Pancreas (tissue), 10 donors: ENCODE results near the gene ZNF556. TPM values are rescaled to one million over a fixed set of nuclear protein-coding genes. Genes with fewer than 3 reads are reported as not detected.
"Not testable (repeated sequence)": the region's sequence is repeated elsewhere in the genome, so short reads cannot be mapped to it uniquely, and the experiment has no call there.

Experiments used
- ATAC-seq, 4 donors: fragments of 200-7000 bp; cut with Tn5 transposase; one replicate each; pipeline versions ENCODE4 v1.8.0 to v1.9.1; 2020; ENCODE audit warnings: mild to moderate bottlenecking in 4 of 4, moderate library complexity in 4 of 4
- DNase-seq, 6 donors: peaks; one replicate each; pipeline ENCODE4 v3.0.0-alpha.2; 2020
- FAIRE-seq: peaks from 2 replicates; lab custom pipeline; 2012; peaks lifted over from hg19 to GRCh38; lab: Jason Lieb, UNC
- H3K27ac ChIP-seq, 4 donors: fragments of 200-600 bp; sonication (generic); 1 replicate in 3 of 4; 2 replicates in 1 of 4; pipeline versions ENCODE4 v1.5.0 to v1.8.0; 2020
- H3K27me3 ChIP-seq, 4 donors: fragments of 200-600 bp; one replicate each; pipeline ENCODE4 v1.8.0; 2021
- H3K36me3 ChIP-seq, 3 donors: fragments of 200-600 bp; sonication (generic) in 1 of 3; one replicate each; pipeline versions ENCODE4 v1.5.0 to v1.8.0; 2020 to 2021
- H3K4me1 ChIP-seq, 3 donors: fragments of 200-600 bp; one replicate each; pipeline ENCODE4 v1.8.0; 2021
- H3K4me3 ChIP-seq, 4 donors: fragments of 200-600 bp; sonication (generic) in 2 of 4; one replicate each; pipeline versions ENCODE4 v1.5.0 to v1.8.0; 2020 to 2021
- H3K9me3 ChIP-seq, 4 donors: fragments of 200-600 bp; one replicate each; pipeline ENCODE4 v1.8.0; 2021
- WGBS, 2 donors: extraction: QIAGEN DNeasy Blood & Tissue Kit; methylation state at CpG; one replicate each; pipeline ENCODE4 v1.1.7; 2013; 5-methylcytosine and 5-hydroxymethylcytosine counted together
- intact Hi-C, 3 donors: fragments of 100-400 bp; cut with DNase I; formaldehyde crosslinking; loops; one replicate each; pipeline versions ENCODE4 v1.11.1 to v1.14.2; 2022
- polyA plus RNA-seq, 2 donors: library from polyadenylated mRNA; stranded (reverse); fragments of 200-250 nt; gene quantifications; one replicate each; pipeline ENCODE4 v1.2.3, GENCODE V29; 2013
- total RNA-seq, 6 donors: library from RNA; stranded (reverse); fragmentation: NEBNext Ultra II Directional in 4 of 6; extraction: Animal tissue kit (Norgen Biotek cat#: 25700) in 4 of 6; gene quantifications; one replicate each; pipeline versions ENCODE4 v1.2.1 to v1.2.4, GENCODE V29; 2021 to 2023
- TF ChIP-seq, protein P1 (sequence below), 4 donors: fragments of 200-600 bp; sonication (generic) in 3 of 4; IDR thresholded peaks; one replicate each; pipeline versions ENCODE4 v1.5.0 to v1.8.0; 2021; ENCODE audit warnings: antibody characterized with exemption in 4 of 4
- donor health status: healthy with polysubstance abuse.
- donor health status: DM: no; HTN: no; CAD: no; lungs with moderate emphysema.
- donor health status: DM: no; HTN: no; CAD: no.
- donor health status: control.
- donor health status: control.
- donor health status: Bipolar disorder and iron deficiency.
- donor health status: DM: yes; HTN: yes; CAD: no.
- donor health status: DM: no; HTN: no; CAD: no.
- donor health status: DM: no; HTN: no; CAD: no.
- donor health status: DM: yes; HTN: yes; CAD: no.

ZNF556 gene
- total and polyA plus RNA-seq, 8 donors, result 0.19 to 0.91 TPM; not detected in 6

DNA sequence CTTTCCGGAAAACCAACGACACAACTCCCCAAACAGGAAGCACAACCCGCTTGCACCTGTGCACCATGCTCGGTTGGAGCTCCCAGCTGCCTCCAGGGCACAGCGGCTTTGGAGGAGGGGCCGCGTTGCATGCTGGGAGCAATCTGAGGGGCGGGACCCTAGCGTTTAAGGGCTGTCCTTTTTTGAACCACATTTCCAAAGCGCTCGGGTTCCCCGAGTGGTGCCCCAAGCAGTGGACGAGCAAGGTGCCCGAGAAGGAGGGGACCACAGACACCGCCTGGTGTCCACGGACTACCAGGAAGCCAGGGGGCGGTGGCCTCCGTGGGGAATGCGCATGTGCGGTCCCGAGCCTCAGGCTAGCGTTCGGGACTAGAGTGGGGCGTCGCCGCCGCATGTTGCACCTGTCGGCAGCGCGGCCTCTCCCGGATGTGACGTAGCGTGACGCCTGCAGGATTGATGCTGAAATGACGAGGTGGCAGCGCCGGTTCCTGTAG is 21.6 kb downstream of the ZNF556 start:
- TF ChIP-seq, protein P1, sequence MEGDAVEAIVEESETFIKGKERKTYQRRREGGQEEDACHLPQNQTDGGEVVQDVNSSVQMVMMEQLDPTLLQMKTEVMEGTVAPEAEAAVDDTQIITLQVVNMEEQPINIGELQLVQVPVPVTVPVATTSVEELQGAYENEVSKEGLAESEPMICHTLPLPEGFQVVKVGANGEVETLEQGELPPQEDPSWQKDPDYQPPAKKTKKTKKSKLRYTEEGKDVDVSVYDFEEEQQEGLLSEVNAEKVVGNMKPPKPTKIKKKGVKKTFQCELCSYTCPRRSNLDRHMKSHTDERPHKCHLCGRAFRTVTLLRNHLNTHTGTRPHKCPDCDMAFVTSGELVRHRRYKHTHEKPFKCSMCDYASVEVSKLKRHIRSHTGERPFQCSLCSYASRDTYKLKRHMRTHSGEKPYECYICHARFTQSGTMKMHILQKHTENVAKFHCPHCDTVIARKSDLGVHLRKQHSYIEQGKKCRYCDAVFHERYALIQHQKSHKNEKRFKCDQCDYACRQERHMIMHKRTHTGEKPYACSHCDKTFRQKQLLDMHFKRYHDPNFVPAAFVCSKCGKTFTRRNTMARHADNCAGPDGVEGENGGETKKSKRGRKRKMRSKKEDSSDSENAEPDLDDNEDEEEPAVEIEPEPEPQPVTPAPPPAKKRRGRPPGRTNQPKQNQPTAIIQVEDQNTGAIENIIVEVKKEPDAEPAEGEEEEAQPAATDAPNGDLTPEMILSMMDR (IDR thresholded peaks at IDR 0.05), result no peak
- Histone ChIP-seq H3K4me1 (no peaks in the 10 kb centered on the region), H3K27me3 (no peaks in the 10 kb centered on the region), H3K9me3 (no peaks in the 10 kb centered on the region), H3K27ac (peak overlapping the region in 1 of 4 donors; percentile 42), H3K36me3 (no peaks in the 10 kb centered on the region), H3K4me3 (peak overlapping the region in 1 of 4 donors; percentile 21)
- ATAC-seq (peak in 3 of 4 donors; percentile 43 to 82 (median 72)), FAIRE-seq (no peak), DNase-seq (peak in 5 of 6 donors; percentile 19 to 67 (median 40))
- intact Hi-C loops, result loop anchor here in 2 of 3 donors (10.0 kb wide), 2 partner anchors 266 to 276 kb away; no protein-coding TSS in a partner anchor
- WGBS, 2 donors, result 42 to 62% methylated on average over 36 to 37 of the region's 37 CpGs

DNA sequence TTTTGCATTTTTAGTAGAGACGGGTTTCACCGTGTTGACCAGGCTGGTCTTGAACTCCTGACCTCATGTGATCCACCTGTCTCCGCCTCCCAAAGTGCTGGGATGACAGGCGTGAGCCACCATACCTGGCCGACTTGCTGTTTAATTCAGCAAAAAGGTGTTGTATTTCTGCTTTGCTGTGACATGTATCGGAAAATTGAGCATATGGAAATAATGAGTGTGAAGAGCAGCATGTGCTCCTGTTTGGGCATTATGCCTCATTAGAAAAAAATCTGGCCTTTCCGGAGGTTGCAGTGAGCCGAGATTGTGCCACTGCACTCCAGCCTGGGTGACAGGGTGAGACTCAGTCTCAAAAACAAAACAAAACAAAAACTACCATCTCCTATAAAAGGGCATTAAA is 23.4 kb downstream of the ZNF556 start:
- H3K4me3 ChIP-seq, DNase-seq, H3K27ac ChIP-seq, intact Hi-C loops, H3K27me3 ChIP-seq, H3K36me3 ChIP-seq, H3K9me3 ChIP-seq, H3K4me1 ChIP-seq, FAIRE-seq: not testable (repeated sequence)
- 41 to 49% methylated on average over 8 of the region's 8 CpGs for WGBS, 2 donors
- ATAC-seq, result peak in 1 of 4 donors; percentile 22

DNA sequence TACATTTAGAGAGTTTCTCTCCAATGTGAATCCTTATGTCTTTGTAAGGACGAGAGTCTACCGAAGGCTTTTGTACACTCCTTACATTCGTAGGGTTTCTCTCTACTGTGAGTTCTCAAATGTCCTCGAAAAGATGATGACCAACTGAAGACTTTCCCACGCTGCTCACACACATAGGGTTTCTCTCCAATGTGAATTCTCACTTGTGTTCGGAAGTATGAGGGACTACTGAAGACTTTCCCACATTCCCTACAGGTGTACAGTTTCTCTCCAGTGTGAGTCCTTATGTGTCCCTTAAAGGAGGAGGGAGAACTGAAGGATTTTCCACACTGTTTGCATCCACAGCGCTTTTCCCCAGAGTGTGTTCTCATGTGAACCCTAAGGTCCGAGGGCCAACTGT is 29.6 kb downstream of the ZNF556 start:
- no peak for ATAC-seq
- no peak overlapping the region for H3K4me3 ChIP-seq
- WGBS, 2 donors, result 70 to 71% methylated on average over 8 of the region's 8 CpGs
- no peaks in the 10 kb centered on the region for H3K27me3 ChIP-seq
- no peaks in the 10 kb centered on the region for H3K4me1 ChIP-seq
- intact Hi-C loops, result no loop called here
- no peaks in the 10 kb centered on the region for H3K9me3 ChIP-seq
- no peaks in the 10 kb centered on the region for H3K36me3 ChIP-seq
- TF ChIP-seq, protein P1 (IDR thresholded peaks at IDR 0.05), result no peak
- H3K27ac ChIP-seq, result no peak overlapping the region
- FAIRE-seq, result no peak
- no peak for DNase-seq

DNA sequence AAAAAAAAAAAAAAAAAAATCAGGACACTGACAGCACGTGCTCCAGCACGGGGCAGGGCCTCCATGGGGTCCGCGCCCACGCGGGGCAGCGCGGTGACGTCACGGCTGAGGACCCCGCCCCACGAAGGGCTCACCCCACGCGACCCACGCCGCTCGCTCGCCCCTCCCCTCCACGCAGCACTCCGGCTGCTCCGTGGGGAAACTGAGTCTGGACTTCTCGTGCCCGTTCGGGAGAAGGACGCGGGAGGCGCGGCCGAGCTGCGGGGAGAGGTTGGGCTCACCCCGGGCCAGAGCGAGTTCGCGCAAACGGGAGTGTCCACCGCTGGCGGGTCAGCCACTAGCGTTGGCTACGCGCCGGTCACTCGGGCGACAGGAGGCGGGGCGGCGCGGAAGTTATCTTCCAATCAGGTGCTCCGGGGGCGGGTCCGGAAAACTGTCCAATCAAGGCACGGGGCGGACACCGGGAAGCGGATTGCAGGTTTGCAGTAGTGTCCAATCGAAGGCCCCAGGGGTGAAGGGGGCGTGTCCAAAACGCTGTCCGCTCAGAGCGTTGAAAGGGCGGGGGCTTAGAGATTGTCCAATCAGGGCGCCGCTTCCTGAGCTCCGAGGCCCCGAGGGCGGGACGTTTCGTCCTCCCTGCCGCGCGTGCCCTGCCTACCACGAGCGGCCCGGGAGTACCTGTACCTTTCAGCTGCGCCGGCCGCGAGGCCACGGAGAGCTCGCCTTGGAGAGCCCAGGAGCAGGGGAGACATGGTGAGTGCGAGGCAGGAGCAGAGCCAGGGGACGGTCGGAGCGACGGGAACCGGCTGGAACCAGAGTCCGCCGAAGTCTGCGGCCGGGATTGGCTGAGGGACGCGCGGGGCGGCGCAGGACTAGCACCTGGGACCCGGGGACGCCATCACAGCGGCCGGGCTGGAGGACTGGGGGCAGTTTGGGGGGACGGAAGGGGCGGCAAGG is 33.4 kb downstream of the ZNF556 start, which contains the start of gene ZNF57:
ZNF57 (plus strand) TSS at position 633 of the 957 bp plus-strand sequence; CDS start at position 751, 118 bp downstream.
- Histone ChIP-seq H3K36me3 (no peaks in the 10 kb centered on the region), H3K9me3 (no peaks in the 10 kb centered on the region), H3K4me1 (peaks cover 0 to 6% (median 0%) of the 10 kb centered on the region in 3 donors), H3K27me3 (no peaks in the 10 kb centered on the region), H3K4me3 (peak within 1 kb of the TSS; percentile 47 to 79 (median 60)), H3K27ac (peak within 1 kb of the TSS; percentile 77 to 90 (median 82))
- peak; percentile 97 to 100 (median 100) for DNase-seq
- peak; percentile 95 for FAIRE-seq
- intact Hi-C loops, result no loop called here
- WGBS, 2 donors, result 0 to 1% methylated on average over 68 to 100 of the region's 100 CpGs
- ATAC-seq, result peak; percentile 97 to 99 (median 98)
- TF ChIP-seq, protein P1 (IDR thresholded peaks at IDR 0.05), result no peak

DNA sequence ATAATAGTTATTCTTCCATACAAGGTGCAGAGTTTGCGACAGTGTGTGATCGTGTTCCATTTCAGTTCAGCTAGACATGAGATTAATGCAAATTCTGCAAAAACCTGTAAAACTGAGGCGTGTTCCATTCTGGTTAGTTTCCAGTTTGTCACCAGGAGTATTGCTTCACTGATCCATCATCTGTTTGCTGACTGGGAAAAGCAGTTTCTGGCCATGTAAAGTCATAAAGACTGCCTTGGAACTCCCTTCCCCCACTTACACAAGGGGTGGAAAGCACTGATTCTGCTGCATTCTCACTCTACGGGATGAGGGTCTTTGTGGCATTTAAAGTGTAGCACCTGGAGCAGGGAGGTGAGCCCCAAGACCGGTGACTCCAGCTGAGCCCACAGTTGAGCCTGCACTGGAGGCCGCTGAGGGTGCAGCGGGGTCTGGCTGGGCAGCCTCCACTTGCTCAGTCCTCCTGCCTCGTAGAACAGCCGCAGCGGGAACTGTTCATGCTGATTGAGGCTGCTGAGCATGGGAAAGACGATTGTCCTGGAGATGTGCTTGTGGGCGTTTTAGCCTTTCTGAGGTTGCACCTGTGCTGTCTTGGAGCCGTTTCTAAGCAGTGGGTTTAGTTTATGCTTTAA is 35.6 kb downstream of the ZNF556 start:
- ATAC-seq, result no peak
- 81 to 85% methylated on average over 13 of the region's 13 CpGs for WGBS, 2 donors
- peaks cover 0 to 6% (median 0%) of the 10 kb centered on the region in 3 donors for H3K4me1 ChIP-seq
- intact Hi-C loops, result no loop called here
- peak in 1 of 6 donors; percentile 8 for DNase-seq
- H3K36me3 ChIP-seq, result no peaks in the 10 kb centered on the region
- no peak for FAIRE-seq
- no peaks in the 10 kb centered on the region for H3K27me3 ChIP-seq
- no peak overlapping the region for H3K4me3 ChIP-seq
- H3K27ac ChIP-seq, result no peak overlapping the region
- H3K9me3 ChIP-seq, result no peaks in the 10 kb centered on the region
- TF ChIP-seq, protein P1 (IDR thresholded peaks at IDR 0.05), result no peak

DNA sequence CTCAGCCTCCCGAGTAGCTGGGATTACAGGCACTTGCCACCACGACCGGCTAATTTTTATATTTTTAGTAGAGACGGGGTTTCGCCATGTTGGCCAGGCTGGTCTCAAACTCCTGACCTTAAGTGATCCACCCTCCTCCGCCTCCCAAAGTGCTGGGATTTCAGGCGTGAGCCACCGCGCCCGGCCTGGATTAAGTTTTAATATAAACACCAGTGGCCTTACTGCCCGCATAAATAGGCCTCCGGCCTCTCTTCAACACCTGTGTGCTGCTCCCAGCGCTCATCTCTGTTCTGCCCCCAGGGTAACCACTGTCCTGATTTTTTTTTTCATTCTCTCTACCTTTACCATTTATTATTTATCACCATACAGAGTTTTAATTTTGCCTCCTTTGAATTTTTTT is 36.2 kb downstream of the ZNF556 start:
- H3K36me3 ChIP-seq, intact Hi-C loops, H3K27ac ChIP-seq, H3K9me3 ChIP-seq, H3K27me3 ChIP-seq, H3K4me3 ChIP-seq, H3K4me1 ChIP-seq, FAIRE-seq, ATAC-seq: not testable (repeated sequence)
- 89 to 93% methylated on average over 13 of the region's 13 CpGs for WGBS, 2 donors
- DNase-seq, result peak in 1 of 6 donors; percentile 0
